GM06990 (cell line): ENCODE data around the gene IPPK.
"Not testable (repeated sequence)": the region's sequence is repeated elsewhere in the genome, so short reads cannot be mapped to it uniquely, and the experiment has no call there.

Experiments
- DNase-seq: peaks from one replicate; pipeline ENCODE4 v3.0.0-alpha.2; 2011; ENCODE audit not compliant: insufficient read length; ENCODE audit errors: extremely low read depth
- H3K27me3 ChIP-seq: replicated peaks from 2 replicates; pipeline ENCODE4 v1.6.0; 2011; ENCODE audit warnings: low read length; ENCODE audit not compliant: control insufficient read depth, insufficient read depth
- H3K36me3 ChIP-seq: 2 replicates; pipeline ENCODE4 v1.5.1; 2011; ENCODE audit warnings: low read length; ENCODE audit not compliant: control insufficient read depth, insufficient read depth
- H3K4me3 ChIP-seq: replicated peaks from 2 replicates; pipeline ENCODE4 v1.5.1; 2011; ENCODE audit warnings: low read depth, mild to moderate bottlenecking, control low read depth, low read length
- TF ChIP-seq, protein P1 (sequence below): IDR thresholded peaks from 2 replicates; pipeline ENCODE4 v1.5.1; 2011; ENCODE audit warnings: low read length, control low read depth, mild to moderate bottlenecking, inconsistent platforms; ENCODE audit not compliant: insufficient read depth, poor library complexity, severe bottlenecking

IPPK gene

GRCh38 chr9:92600462-92601261, 69.3 kb downstream of the IPPK start:
- TF ChIP-seq, protein P1, sequence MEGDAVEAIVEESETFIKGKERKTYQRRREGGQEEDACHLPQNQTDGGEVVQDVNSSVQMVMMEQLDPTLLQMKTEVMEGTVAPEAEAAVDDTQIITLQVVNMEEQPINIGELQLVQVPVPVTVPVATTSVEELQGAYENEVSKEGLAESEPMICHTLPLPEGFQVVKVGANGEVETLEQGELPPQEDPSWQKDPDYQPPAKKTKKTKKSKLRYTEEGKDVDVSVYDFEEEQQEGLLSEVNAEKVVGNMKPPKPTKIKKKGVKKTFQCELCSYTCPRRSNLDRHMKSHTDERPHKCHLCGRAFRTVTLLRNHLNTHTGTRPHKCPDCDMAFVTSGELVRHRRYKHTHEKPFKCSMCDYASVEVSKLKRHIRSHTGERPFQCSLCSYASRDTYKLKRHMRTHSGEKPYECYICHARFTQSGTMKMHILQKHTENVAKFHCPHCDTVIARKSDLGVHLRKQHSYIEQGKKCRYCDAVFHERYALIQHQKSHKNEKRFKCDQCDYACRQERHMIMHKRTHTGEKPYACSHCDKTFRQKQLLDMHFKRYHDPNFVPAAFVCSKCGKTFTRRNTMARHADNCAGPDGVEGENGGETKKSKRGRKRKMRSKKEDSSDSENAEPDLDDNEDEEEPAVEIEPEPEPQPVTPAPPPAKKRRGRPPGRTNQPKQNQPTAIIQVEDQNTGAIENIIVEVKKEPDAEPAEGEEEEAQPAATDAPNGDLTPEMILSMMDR = no peak
- H3K27me3 ChIP-seq = no peaks in the 10 kb centered on the region
- no peaks in the 10 kb centered on the region for H3K36me3 ChIP-seq
- no peak for DNase-seq
- no peak overlapping the region for H3K4me3 ChIP-seq

GRCh38 chr9:92599938-92600461, 69.9 kb downstream of the IPPK start:
- DNase-seq = no peak
- no peaks in the 10 kb centered on the region for H3K36me3 ChIP-seq
- H3K4me3 ChIP-seq = no peak overlapping the region
- TF ChIP-seq, protein P1 = no peak
- no peaks in the 10 kb centered on the region for H3K27me3 ChIP-seq

- no peaks in the 10 kb centered on the region for H3K36me3 ChIP-seq
- no peak for DNase-seq
- no peaks in the 10 kb centered on the region for H3K27me3 ChIP-seq
- H3K4me3 ChIP-seq = no peak overlapping the region
- TF ChIP-seq, protein P1 = no peak
Observed at GRCh38 chr9:92598382-92598781, 71.5 kb downstream of the IPPK start.

DNA sequence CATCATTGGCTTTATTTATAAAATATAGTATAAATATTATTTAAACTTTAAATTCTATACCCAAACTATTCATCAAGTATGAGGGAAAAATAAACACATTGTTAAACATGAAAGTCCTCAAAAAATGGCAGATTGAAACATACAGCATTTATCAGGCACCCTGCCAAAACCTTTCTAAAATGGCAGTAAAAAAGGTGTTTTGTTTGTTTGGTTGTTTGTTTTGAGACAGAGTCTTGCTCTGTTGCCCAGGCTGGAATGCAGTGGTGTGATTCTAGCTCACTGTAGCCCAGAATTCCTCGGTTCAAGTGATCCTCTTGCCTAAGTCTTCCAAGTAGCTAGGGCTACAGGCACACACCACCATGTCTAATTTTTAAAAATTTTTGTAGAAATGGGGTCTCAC, 74.0 kb downstream of the IPPK start:
- Histone ChIP-seq H3K36me3 (no peaks in the 10 kb centered on the region), H3K4me3 (no peak overlapping the region), H3K27me3 (no peaks in the 10 kb centered on the region)
- no peak for DNase-seq
- TF ChIP-seq, protein P1 = no peak

DNA sequence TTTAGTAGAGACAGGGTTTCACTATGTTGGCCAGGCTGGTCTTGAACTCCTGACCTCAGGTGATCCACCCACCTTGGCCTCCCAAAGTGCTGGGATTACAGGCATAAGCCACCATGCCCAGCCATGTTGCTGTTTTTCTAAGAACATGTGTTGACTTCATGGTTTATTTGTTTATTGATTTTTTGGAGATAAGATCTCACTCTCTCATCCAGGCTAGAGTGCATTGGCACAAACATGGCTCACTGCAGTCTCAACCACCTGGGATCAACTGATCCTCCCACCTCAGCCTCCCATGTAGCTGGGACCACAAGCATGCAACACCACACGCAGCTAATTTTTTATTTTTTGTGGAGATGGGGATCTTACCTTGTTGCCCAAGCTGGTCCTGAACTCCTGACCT, 74.9 kb downstream of the IPPK start:
- DNase-seq, H3K4me3 ChIP-seq, H3K27me3 ChIP-seq, H3K36me3 ChIP-seq: not testable (repeated sequence)

GRCh38 chr9:92592946-92593861, 76.7 kb downstream of the IPPK start:
- no peaks in the 10 kb centered on the region for H3K27me3 ChIP-seq
- no peak for DNase-seq
- TF ChIP-seq, protein P1 = no peak
- no peaks in the 10 kb centered on the region for H3K36me3 ChIP-seq
- no peak overlapping the region for H3K4me3 ChIP-seq
